ENCODE measurements around the gene TM9SF3.

DNA sequence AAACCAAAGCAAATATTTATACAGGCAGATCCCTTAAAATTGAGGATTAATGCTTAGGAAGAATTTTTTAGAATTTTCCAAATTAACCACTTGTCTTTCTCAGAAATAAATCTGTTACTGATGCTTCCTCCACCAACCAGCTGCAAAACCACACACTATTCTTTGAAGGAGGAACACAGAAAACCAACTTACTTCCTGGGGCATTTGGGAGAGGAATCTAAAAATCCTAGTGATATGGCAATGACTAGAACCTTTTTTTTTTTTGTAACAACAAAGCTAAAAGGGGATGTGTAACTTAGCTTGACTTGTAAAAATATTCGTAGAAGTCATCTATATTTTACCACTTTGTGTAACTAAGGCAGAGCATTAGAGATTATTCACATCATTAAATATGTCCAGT lies 5.1 kb upstream of the TM9SF3 start:
- TF ChIP-seq, protein P1, sequence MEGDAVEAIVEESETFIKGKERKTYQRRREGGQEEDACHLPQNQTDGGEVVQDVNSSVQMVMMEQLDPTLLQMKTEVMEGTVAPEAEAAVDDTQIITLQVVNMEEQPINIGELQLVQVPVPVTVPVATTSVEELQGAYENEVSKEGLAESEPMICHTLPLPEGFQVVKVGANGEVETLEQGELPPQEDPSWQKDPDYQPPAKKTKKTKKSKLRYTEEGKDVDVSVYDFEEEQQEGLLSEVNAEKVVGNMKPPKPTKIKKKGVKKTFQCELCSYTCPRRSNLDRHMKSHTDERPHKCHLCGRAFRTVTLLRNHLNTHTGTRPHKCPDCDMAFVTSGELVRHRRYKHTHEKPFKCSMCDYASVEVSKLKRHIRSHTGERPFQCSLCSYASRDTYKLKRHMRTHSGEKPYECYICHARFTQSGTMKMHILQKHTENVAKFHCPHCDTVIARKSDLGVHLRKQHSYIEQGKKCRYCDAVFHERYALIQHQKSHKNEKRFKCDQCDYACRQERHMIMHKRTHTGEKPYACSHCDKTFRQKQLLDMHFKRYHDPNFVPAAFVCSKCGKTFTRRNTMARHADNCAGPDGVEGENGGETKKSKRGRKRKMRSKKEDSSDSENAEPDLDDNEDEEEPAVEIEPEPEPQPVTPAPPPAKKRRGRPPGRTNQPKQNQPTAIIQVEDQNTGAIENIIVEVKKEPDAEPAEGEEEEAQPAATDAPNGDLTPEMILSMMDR (IDR thresholded peaks at IDR 0.05): no peak
- TF ChIP-seq POLR2A (IDR thresholded peaks at IDR 0.05): no peak

Measured in body of pancreas (tissue), 4 donors.